GM19452 (cell line): ENCODE data around the gene TAS2R38.

Experiments
- ATAC-seq: cut with Tn5 transposase; IDR thresholded peaks from one replicate; pipeline ENCODE4 v1.9.1; 2021; ENCODE audit not compliant: unreplicated experiment

The TAS2R38 gene

DNA sequence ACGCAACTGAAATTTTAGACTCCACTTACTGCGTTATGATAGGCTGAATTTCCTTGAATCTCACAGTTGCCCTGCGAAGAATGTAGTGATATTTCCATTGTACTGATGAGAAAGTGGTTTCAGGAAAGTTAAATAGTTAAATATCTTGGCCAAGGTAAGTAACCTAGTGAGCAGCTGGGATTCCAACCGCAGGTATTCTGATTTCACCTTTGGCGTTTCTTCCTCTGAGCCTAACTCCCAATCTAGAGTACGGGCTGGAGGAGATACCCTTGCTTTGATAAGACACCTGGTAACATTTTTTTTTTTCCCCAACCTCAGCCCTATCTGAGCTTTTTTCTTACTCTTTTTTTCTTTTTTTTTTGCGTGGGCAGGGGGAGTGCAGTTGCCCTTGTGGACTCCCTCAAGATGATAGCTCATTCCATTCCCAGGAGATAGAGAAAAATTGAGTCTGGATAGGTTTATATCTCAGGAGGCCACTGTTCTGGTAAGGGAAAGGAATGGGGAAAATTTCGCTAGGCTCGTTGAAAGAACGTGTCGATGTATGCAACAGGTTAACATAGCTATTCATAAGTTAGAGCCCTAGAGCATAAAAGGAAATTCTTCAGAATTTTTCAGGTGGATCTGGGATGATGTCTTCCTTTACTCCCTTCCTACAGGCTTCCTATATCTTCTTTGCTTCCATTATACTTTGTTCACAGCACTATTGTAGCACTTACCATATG is 3.1 kb upstream of the TAS2R38 start:
- ATAC-seq: no peak

- ATAC-seq: peak; percentile 86
These were observed 2.4 kb upstream of the TAS2R38 start for GRCh38 chr7:141975806-141976523.

GRCh38 chr7:141974831-141975230 is 1.3 kb upstream of the TAS2R38 start:
- ATAC-seq: no peak

GRCh38 chr7:141960687-141961422 is 12.7 kb downstream of the TAS2R38 start:
- ATAC-seq: no peak

GRCh38 chr7:141956084-141956483 is 17.5 kb downstream of the TAS2R38 start:
- no peak for ATAC-seq

DNA sequence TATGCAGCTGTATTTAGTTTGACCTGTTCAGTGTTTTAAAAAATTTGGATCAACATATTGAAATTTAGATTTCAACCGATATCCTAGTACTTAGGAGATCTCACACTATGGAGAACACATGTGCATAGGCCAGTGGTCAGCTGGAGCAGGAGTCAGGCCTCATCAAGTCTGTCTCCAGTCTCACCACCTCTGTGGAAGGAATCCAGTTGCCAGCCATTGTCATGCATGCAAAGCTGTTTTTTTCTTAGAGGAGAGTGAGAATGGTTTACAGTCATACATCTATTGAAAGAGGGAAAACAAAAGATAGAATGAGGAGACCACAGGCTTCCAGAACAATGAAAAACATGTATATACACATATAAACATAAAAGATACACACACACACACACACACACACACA is 19.2 kb downstream of the TAS2R38 start:
- no peak for ATAC-seq

DNA sequence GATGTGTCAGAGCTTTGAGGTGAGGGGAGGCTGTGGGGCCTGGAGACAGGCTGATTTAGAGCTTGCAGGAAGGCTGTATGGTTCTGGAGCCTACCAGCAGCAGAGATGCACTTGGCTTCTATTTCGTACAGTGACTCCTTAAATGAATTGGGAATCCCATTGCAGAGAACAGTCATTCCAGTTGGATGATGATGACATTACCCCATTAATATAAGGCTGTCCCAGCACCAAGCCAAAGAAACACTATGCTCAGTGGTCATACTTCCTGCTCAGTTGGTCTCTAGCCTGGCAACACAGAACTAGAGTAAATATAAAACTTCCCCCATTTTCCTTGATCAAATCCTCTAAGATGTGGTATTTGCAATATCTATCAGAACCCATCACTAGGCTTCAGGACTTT is 21.1 kb downstream of the TAS2R38 start:
- ATAC-seq: no peak

DNA sequence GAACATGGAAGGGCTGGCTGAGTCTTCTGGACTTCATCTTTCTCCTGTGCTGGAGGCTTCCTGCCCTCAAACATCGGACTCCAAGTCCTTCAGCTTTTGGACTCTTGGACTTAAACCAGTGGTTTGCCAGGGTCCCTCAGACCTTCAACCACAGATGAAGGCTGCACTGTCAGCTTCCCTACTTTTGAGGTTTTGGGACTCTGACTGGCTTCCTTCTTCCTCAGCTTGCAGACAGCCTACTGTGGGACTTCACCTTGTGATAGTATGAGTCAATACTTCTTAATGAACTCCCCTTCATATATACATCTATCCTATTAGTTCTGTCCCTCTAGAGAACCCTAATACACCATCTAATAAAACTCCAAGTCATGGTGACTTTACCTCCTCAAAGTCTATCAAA is 22.8 kb downstream of the TAS2R38 start:
- ATAC-seq: no peak

- ATAC-seq: no peak
These were observed 23.7 kb downstream of the TAS2R38 start for GRCh38 chr7:141949911-141950310.

DNA sequence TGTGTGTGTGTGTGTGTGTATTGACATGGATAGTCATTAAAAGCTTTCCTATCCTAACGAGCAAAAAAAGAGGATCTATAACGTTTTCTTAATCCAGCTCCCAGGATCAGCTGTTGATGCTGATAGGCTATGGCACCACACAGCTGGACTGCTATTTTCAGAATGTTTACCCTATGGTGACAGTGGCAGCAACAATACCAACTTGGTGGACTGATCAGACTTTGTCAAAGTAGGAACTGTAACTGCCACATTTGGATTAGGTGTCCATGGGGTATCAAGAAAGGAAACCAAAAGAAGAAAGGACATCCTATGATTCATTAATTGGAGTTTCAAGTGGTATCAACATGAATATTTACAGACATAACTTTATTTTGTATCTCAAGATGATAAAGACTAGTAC is 24.1 kb downstream of the TAS2R38 start:
- ATAC-seq: no peak

- ATAC-seq: no peak
These were observed 24.6 kb downstream of the TAS2R38 start for GRCh38 chr7:141949021-141949420.

GRCh38 chr7:141946796-141947195 is 26.8 kb downstream of the TAS2R38 start, which contains the start of gene CLEC5A:
CLEC5A (minus strand) TSS chr7:141946974; CDS start chr7:141946292, 682 bp downstream.
- no peak for ATAC-seq

- ATAC-seq: no peak
These were observed 28.2 kb downstream of the TAS2R38 start for GRCh38 chr7:141945356-141945755.

GRCh38 chr7:141944811-141945210 is 28.8 kb downstream of the TAS2R38 start:
- no peak for ATAC-seq

- no peak for ATAC-seq
These were observed 29.7 kb downstream of the TAS2R38 start for GRCh38 chr7:141943846-141944245.

DNA sequence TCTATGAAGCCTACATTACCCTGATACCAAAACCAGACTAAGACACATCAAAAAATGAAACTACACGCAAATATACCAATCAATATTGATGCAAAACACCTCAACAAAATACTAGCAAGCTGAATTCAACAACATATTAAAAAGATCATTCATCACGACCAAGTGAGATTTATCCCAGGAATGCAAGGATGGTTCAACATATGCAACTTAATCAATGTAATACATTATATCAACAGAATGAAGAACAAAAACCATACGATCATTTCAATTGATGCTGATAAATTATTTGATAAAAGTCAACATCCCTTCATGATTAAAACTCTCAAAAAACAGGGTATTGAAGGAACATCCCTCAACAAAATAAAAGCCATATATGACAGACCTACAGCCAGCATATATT is 32.5 kb downstream of the TAS2R38 start:
- no peak for ATAC-seq

DNA sequence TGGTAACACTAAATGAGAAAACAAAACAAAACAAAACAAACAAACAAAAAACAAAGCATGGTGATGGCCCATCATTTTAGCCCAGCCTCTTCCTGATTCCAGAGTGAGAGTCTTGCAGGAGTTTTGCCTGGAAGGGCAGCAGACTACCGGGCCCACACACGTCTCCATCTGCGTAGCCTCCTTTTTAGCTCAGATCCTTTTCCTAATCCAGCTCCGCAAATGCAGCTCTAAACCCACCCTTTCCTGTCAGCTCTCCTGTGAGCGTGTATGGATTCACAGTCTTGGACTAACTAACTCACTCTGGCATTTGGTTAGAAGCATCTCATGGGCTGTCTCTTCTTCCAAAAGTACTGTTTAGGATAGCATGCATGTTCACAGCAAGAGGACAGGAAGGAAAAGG is 43.4 kb downstream of the TAS2R38 start:
- ATAC-seq: no peak

DNA sequence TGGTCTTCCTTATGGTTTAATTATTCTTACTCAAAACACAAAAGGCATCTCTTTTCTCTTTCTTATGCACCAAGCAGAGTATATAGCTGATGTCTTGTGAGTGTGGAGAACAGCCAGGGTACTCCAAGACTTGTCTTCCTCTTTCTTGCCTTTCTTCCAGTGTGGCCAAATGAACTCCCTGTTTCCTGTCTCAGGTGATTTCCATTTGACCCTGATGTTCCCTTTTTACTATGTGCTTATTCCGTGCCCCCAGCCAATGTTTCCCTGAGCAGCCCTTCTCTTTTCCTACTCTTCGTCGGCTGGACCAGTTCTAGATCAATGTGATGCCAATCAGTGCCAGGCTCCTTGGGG is 44.8 kb downstream of the TAS2R38 start:
- ATAC-seq: no peak

- ATAC-seq: no peak
These were observed 45.3 kb downstream of the TAS2R38 start for GRCh38 chr7:141928146-141928844.
